Hypothalamus (tissue), 51 donors: ENCODE data around the gene ARX.

Experiments
- DNase-seq, 51 donors: peaks; one replicate each; lab custom pipeline; 2025; lab: John Stamatoyannopoulos, UW

The ARX gene

DNA sequence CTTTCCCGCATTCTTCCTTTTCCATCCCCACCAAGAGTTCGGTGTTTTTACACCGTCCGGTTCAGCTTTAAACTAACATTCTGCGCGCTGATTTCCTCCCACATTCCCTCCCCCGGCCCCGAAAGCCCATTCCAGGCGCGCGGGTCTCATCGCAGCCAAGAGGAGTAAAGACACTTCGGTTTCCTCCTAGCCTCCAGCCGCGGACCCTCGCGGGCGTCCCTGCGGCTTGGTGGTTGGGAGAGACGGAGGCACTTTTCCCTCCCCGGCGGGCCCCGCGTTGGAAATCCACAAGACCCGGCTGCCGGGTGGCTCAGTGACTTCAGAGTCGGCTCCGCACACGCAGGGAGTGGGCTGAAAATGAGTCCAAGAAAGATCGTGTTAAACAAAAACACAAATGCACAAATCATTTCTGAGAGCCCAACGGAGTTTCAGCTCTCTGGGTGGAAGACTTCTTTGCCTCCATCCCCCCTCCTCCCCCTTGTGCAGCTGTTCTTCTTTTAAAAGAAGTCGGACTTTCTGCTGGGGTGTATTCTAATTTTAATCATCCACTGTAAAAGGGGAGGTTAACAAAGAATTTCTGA, 2.0 kb upstream of the ARX start:
- peak in 3 of 51 donors; percentile 0 to 13 (median 3) for DNase-seq

DNA sequence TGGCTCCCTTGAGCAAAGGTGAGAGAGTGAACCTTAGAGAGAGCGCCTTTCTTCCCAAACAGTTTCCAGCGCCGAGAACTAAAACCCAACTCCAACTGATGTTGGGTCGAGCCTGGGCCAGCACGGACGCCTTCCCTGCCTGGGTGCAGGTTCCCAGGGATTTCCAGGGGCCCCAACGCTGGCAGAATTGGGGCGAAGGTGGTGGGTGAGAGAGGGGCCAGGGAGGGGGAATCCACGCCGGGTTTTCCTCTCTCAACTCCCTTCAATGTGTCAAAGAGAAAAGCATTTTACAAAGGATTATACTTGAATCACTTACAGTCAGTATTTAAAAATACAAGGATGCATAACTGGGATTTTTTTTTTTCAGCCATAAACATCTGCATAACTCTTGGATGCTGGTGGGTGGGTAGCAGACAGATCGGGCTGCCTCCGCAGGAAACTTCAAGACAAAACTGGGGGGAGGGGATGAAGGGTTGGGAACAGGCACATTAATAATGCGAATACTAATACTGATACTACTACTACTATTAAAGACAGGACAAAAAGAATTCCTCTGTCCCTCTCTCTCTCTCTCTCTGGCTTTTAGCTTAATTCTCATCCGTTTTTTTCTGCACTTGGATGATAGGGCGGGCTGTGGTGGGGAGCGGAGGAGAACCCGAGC, 1.3 kb upstream of the ARX start:
- DNase-seq: no peak

DNA sequence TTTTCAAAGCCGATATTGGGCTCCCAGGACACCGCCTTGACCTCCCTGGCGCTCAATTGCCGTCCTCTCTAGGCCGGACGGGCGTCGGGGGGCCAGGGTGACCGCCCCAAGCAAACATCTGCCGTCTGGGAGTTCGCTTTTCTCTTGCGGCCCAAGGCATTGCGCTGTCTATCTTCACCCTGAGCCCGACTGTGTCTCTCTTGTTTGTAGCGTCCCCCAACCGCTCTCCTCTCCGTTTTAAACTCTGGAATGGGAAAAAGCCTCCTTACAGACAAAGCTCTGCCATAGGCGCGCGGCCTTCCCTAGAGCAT, 551 bp upstream of the ARX start:
- no peak for DNase-seq

DNA sequence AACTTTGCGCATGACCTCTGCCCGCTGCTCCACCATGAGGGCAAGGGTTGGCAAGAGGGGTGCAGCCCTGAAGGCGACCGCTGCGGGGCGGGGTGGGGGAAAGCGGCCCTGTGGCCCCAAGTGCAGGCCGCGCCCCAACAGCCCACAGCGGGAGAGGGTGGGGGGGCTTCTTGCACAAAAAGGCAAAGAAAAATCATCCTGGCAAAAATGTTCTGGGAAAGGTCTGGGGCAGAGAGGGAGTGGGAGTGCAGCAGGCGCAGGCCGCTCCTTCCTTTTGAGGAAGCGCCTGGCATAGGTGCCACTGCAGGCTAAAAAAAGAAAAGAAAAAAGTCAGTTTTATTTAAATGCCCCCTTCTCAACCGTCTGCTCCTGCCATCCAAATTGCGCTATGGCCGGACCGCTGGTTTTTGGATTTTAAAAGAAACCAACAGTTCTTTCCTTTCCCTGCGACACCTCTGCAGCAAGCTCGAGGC, 1.4 kb downstream of the ARX start:
- no peak for DNase-seq

DNA sequence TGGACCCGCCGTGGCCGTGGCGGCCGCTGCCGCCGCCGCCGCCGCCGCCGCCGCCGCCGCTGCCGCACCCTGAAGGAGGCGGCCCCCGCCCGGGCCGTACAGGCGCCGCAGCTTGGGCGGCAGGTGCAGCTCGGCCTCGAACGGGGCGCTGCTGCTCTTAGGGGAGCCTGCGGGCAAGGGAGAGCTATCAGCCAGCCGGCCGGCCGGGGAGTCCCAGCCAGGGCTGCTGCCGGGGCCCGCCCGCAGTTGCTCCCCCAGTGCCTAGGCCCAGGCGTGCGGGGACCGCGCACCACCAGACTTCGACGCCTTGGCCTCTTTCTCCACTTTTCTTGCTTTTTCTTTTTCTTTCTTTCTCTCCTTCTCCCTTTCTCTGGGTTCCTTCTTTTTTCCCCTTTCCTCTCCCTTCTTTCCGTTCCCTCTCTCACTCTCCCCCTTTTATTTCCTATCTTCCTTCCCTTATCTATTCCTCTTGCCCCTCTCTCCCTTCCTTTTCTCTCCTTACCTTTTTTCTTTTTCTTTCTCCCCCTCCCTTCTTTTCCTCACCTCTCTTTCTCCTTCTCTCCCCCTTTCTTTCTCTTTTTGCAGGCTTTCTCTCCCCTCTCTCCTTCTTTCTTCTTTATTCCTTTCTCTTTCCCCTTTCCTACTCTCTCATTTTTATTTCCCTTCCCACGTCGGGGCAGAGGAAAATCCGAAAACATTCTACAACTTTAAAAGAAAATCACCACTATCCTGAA, 2.0 kb downstream of the ARX start:
- DNase-seq: no peak

DNA sequence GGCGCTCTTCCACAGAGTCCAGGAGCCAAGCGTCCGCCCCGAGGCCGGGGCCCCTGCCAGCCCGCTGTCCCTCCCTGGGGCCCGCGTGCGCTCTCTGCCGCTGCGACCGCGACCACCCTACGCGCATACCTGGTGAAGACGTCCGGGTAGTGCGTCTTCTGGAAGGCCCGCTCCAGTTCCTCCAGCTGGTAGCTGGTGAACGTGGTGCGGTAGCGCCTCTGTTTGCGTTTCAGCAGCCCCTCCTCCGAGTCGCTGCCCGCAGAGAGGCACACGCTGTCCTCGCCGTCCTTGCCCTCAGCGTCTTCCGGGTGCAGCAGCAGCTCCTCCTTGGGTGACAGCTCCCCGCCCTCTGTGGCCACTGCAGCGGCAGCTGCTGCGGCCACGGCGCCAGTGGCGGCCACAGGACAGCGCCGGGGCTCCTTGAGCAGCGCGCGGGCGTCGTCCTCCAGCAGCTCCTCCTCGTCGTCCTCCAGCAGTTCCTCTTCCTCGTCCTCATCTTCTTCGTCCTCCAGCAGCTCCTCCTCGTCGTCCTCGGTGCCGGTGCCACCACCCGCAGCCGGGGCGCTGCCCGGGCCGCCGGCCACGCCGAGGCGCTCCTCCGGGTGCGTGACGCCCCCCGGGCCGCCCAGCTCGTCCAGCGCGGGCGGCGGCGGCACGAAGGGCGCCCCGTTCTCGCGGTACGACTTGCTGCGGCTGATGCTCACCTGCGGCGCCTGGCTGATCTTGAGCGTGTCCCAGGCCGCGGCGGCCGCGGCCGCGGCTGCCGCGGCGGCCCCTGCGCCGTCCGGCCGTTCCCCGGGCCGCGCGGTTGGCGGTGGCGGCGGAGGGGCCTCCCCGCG, 2.8 kb downstream of the ARX start:
- no peak for DNase-seq

DNA sequence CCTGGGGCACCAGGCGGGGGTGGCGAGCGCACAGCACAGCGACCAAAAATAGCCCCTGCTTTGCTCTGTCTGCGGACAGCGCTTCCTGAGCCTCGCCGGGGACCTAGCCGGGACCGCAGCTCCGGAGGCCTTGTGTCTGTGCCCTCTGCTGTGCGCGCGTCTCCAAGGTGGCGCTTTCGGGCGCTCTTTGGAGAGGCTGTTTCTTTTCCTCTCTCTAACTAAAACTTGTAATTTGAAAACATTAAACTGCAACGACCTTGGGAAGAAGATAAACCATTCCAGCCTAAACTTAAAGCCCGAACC, 3.4 kb downstream of the ARX start:
- peak in 1 of 51 donors; percentile 12 for DNase-seq

DNA sequence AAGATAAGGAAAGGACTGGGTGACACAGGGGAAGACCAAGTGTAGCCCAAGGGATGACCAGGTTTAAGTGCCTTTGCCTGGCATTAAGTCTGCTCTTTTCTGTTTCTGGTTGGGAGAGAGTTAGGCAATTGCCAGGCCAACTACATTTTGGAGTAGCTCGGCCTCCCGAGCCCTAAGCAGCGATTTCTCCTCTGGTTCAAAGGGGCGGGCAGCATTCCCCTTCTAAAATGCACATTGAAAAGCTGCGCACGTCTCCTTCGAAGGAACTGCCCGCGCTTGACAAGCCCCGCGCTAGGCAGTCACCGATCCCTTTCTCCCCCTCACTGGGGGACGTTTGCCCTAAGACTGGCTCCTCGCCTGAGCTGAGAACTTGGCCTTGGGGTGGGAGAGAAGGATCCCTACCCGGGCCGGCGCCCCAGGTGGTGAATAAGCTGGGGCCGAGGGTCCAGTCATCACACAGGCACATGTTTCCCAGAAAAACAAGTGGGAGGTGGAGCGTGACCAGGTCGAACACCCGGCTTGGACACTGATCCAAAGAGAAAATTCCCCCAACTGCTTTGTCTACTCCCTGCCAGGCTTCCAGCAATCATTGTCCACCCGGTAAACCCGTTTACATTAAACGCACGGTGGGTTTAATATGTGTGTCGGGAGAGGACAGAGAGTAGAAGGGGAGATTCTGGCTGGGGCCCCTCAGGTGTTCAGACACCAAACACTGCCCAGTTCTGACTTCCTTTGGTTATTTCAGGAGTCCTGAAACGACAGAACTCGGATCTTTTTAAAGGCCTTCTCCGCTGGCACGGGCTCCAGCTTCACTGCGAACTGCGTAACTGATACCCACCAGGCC, 4.0 kb downstream of the ARX start:
- no peak for DNase-seq

DNA sequence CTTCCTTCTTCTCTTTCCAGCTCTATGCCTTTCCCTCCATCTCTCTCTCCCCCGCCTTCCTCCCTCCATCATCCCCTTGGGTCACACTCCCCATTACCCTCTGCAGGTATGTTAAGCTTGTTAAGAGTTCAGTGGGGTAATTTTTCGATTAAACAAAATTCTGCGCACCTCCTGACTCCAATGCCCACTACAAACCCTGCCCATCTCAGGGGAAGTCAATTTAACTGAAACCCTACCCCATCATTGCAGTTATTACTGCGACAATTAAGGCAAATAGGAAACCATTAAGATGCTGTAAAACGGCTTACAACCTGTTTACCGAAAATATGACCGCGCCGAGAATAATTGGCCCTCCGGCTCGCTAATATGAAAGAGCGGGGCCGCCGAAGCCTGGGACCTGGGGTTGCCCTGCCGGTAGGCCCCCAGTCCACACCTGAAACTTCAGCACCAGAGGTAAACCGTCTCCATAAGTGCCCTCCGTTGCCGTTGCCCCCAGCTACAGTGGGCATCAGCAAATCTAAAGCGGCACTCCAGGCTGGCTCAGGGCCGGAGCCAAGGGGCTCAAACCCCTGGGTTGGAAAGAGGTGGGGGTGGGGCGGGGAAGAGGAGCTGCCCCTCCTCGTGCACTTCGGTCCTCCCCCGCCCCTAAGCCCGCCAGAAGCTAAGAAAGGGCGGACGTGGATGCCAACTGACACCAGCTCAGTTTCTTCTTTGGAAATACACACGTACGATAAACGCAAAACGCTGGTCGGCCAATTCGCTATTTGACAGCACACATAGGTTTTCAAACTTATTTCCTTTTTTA, 4.8 kb downstream of the ARX start:
- no peak for DNase-seq

DNA sequence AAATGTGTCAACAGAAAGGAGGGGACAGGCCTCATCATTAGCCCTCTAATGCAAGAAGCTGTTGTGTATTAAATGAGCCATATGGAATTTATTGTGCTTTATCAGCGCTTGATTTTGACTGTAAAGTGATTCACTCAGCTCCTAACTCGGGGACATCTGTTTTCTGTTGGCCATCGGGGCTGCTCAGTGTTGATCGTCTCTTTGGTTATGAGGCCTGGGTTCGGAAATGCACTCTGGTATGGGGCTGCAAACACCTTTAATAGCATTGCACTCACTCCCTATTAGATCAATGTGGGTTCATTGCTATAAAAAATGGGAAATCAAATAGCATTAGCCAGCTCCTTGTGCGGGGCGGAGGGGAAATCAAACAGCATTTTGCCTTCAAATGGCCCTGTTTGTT, 6.4 kb downstream of the ARX start:
- no peak for DNase-seq

DNA sequence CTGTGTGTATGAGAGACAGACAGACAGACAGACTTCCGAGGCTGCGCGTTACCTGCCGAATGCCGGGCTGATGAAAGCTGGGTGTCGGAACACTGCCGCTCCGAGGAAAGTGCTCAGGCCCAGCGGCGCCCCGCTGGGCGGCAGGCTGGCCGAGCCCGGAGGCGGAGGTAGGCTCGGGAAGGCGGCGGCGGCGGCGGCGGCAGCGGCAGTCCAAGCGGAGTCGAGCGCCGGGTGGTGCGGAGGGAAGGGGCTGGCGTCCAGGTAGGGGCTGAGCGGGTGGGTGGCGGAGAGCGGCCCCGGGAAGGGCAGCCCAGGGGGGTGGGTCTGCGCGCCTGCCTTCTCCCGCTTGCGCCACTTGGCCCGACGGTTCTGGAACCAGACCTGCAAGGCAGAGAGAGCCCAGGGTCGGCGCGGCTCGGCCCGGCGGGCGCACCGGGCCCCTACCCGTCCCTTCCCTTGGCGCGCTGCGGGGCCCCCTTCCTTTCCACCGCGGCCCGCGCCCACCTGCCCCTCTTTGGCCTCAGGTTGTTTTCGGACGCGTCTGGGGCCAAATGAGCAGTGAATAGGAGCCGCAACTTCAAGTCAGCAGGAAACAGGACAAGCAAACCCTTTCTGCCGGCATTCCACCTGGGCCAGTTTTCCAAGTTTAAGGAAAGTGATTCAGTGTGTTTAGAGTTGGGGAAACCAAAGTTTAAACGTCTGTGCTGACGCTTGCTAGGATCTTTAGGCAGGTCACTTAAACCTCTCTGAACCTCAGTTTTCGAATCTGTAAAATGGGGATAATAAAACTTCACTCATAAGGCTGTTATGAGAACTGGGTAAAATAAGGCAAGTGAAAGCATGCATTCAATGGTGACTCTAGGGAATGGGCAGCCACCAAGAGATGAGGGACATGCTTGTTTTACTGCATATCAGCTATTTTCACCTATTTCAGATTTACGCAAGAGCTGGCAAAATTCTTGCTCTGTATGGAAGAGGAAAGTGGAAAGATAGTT, 8.4 kb downstream of the ARX start:
- no peak for DNase-seq

DNA sequence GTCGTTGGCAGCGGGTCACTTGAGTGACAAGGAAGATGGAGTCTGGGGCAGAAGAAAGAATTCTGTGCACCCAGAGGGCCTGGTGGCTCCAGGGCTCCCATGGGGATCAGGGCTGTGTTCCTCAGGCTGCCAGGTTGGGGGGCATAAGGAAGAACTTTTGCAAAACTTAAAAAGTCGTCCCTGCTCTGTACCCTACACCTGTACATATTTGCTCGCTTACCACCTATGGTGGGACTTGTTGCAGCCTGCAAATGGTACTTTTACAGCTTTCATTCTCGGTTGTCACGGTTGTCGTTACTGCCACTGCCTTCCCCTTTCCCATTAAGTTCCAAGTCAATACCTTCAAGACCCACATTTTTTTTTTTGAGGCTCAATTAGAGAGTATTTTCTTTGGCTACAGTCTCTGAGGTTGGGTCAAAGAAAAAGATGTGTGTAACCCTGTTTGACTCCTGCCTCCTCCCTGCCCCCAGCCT, 9.1 kb downstream of the ARX start:
- no peak for DNase-seq

DNA sequence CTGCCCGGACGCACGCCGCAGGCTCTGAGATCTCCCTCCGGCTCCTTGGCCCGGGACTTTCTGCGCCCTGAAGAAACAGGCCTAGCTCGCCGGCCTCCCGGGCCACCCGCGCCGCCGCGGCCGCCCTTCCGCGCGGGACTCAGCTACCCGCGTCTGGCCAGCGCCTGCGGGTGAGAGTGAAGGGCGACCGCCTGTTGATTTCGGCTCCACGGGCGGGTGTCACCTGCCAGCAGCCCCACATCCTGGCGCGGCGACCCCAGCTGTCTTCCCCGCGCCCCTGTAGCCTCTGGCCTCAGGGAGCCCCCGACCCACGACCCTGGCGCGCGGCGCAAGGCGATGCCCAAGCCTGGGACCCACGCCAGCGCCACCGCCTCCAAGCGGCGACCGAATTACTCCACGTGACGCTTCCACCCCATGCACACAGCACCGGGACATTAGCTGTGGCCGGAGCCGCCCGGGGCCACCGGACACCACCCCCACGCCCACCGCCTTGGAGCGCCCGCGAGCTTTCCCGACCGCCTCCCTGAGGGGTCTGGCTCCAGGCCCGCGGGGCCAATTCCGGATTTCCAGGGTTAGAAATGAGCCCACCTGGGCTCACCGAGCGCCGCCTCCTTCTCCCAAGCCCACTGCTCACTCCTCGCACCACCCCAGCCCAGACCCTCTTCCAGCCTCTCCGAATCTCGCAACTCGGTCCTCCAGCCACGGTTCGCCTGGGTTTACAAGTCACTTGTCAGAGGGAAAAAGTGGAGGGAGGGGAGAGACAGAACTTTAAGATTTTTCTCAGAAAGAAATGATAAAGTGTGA, 10.2 kb downstream of the ARX start:
- DNase-seq: peak in 1 of 51 donors; percentile 9

DNA sequence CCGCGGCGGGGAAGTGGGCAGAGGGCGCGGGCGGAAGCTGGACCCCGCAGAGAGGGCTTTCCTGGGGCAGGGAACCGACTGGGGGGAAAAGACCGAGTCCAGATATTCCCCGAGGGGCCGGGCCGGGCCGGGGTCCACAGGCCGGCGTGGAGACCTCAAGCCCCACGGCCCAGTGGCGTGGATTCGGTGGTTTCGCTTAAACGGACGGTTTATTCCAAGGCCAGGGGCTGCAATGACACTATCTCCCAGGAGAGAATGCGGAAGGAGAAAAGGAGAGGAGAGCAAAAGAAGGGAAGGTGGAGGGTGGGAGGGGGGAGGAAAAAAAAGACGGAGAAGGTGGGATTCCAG, 10.8 kb downstream of the ARX start:
- no peak for DNase-seq

DNA sequence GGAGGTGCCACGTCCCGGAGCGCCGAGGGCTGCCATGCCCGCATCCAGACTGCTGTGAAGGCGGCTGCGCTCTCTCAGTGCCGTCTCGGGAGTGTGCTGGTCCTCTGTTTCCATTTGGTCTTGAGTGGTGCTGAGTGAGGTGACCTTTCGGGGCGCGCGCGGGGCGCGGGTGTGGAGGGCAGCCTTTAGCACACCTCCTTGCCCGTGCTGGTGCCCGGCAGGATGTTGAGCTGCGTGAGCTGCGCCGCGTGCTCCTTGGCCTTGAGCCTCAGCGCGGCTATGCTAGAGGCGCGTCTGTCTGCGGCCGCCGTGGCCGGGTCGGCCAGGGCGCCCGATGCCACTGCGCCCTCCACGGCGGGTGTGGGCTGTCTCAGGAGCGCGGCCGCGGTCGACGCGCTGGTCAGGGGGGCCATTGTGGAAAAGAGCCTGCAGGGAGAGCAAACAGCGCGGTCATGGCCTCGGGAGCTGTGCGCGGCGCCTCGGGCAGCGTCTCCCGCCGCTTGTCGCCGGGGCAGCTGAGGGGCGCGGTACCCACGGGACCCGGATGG, 11.2 kb downstream of the ARX start:
- DNase-seq: peak in 1 of 51 donors; percentile 3

DNA sequence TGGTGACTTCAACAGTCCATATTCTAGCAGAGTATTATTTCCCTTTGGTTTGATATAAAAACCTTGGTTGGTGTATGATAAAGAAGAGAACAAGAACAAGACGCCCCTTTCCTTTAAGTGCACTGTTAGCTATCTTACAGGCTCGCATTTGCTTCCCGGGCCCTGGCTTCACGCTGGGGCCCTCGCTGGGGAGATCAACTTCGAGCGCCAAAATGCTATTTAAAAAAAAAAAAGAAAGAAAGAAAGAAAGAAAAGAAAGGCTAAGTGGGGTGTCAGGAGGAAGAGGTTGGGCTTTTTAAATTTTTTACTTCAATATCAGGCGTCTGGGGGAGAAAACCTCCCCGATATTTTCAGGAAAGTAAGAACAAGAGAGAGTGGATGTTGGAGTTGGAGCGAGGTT, 11.7 kb downstream of the ARX start:
- no peak for DNase-seq
